Measurements from ENCODE around the gene LYRM4.

The LYRM4 gene

GRCh38 chr6:5155906-5156305 lies 104.8 kb downstream of the LYRM4 start:
- H3K4me3 ChIP-seq (ENCODE audit: low read depth, low read length), result no peak overlapping the region
- no peak for DNase-seq (ENCODE audit: low read depth, low spot score)
- in situ Hi-C loops (cut with HindIII; ENCODE audit: low sequenced_read_pairs), result no loop called here
- TF ChIP-seq, protein P1, sequence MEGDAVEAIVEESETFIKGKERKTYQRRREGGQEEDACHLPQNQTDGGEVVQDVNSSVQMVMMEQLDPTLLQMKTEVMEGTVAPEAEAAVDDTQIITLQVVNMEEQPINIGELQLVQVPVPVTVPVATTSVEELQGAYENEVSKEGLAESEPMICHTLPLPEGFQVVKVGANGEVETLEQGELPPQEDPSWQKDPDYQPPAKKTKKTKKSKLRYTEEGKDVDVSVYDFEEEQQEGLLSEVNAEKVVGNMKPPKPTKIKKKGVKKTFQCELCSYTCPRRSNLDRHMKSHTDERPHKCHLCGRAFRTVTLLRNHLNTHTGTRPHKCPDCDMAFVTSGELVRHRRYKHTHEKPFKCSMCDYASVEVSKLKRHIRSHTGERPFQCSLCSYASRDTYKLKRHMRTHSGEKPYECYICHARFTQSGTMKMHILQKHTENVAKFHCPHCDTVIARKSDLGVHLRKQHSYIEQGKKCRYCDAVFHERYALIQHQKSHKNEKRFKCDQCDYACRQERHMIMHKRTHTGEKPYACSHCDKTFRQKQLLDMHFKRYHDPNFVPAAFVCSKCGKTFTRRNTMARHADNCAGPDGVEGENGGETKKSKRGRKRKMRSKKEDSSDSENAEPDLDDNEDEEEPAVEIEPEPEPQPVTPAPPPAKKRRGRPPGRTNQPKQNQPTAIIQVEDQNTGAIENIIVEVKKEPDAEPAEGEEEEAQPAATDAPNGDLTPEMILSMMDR (IDR thresholded peaks at IDR 0.05; ENCODE audit: low read depth, low read length), result no peak

DNA sequence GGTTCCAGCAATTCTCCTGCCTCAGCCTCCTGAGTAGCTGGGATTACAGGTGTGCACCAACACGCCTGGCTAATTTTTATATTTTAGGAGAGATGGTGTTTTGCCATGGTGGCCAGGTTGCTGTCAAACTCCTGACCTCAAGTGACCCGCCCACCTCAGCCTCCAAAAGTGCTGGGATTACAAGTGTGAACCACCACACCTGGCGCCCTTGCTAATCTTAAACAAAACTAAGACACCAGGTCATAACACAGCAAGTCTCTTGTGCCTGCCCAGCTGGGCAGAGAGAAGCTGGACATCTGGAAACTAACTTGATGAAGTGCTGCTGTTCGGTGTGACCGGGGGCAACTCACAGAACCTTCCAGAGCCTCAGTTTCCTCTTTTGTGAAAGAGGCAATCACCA lies 107.6 kb downstream of the LYRM4 start:
- in situ Hi-C loops (cut with HindIII; ENCODE audit: low sequenced_read_pairs), result no loop called here
- no peak for DNase-seq (ENCODE audit: low read depth, low spot score)
- TF ChIP-seq, protein P1 (IDR thresholded peaks at IDR 0.05; ENCODE audit: low read depth, low read length), result no peak
- no peak overlapping the region for H3K4me3 ChIP-seq (ENCODE audit: low read depth, low read length)

DNA sequence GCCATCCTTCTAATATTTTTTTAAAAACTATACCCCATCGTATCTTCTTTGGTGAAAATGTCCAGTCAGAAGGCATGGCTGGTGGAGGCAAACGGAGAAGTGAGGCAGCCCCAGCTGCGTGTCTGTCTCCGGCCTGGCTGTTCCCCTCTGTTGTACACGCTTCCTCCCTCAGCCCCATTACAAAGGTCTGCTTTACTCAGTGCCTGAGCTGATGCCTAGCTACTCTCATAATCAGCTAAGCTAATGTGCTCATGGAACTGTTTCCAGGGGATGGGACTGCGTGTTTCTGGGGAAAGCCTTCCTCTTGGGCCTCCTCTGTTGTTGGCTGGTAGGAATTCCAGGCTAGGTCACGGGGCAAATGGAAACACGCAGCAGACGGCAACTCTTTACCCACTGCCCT lies 108.3 kb downstream of the LYRM4 start:
- in situ Hi-C loops (cut with HindIII; ENCODE audit: low sequenced_read_pairs), result no loop called here
- TF ChIP-seq, protein P1 (IDR thresholded peaks at IDR 0.05; ENCODE audit: low read depth, low read length), result no peak
- H3K4me3 ChIP-seq (ENCODE audit: low read depth, low read length), result no peak overlapping the region
- peak; percentile 15 for DNase-seq (ENCODE audit: low read depth, low spot score)

DNA sequence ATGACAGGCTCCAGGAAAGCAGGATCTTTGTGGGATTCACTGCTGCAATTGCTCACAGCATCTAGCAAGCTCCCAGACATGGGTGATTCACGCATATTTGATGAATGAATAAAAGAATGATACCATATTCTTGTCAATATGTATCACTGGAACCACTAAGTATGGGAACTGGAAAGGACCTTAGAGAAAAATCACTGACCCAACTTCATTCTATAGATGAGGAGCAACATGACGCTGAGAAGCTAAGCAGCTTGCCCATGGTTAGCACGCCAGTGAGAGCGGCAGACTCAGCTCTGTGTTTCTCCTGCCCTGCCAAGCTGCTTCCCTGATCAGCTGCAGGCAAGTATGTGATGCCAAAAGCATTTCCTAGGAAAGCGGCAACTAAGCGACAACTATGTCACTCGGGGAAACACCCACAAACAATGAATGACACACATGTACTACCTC lies 108.8 kb downstream of the LYRM4 start:
- TF ChIP-seq, protein P1 (IDR thresholded peaks at IDR 0.05; ENCODE audit: low read depth, low read length), result no peak
- DNase-seq (ENCODE audit: low read depth, low spot score), result peak; percentile 61
- H3K4me3 ChIP-seq (ENCODE audit: low read depth, low read length), result no peak overlapping the region
- in situ Hi-C loops (cut with HindIII; ENCODE audit: low sequenced_read_pairs), result no loop called here

DNA sequence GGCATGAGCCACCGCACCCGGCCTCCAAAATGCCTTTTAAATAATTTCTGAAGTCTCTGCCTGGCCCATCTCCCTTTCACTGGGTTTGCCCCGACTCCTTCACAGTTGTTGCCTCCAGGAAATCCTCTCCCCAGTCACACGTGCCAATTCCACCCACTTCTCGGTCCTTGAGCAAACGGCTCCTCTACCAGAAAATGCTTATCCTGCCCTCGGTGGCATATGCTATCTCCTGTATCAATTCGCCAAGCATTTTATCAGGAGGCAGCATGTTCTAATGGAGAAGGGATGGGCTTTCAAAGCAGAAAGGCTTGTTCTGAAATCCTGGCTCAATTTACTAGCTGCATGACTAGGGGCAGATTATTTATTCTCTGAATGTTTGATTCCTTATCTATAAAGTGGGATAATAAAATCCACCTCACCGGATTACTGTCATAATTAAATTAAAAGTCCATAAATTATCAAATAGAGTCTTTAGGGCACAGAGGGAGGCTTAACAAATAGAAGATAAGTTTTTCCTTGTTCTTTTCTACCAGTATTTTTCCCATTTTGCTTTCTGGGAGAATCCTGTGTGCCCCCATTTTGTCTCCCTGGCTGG lies 109.3 kb downstream of the LYRM4 start:
- in situ Hi-C loops (cut with HindIII; ENCODE audit: low sequenced_read_pairs), result no loop called here
- TF ChIP-seq, protein P1 (IDR thresholded peaks at IDR 0.05; ENCODE audit: low read depth, low read length), result no peak
- H3K4me3 ChIP-seq (ENCODE audit: low read depth, low read length), result no peak overlapping the region
- DNase-seq (ENCODE audit: low read depth, low spot score), result no peak

DNA sequence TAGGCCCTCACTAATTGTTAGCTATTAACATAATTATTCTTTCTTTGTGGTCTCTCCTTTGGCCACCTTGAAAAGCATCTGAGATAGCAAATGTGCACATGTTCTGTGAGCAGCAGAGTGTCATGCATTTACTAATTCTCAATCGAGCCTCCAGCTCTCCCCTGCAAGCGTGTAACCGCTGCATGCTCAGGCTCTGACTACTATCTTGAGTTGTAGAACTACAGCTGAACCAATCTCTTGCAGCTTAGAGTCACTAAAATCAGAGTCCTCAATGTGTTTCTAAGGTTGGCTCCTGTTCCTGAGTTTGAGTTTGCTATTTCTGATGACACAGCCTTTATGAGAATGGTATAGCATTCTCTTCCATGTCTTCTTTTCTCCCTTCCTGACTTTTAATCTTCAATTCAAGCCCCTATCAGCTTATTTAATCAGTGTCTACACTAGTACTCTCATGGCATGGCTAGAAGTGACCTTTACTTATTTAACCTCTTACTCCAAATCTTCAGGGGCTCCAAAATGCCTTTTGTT lies 110.1 kb downstream of the LYRM4 start:
- in situ Hi-C loops (cut with HindIII; ENCODE audit: low sequenced_read_pairs), result no loop called here

More for the DNA sequence above, 110.1 kb downstream of the LYRM4 start:
- TF ChIP-seq, protein P1 (IDR thresholded peaks at IDR 0.05; ENCODE audit: low read depth, low read length), result no peak
- H3K4me3 ChIP-seq (ENCODE audit: low read depth, low read length), result no peak overlapping the region
- no peak for DNase-seq (ENCODE audit: low read depth, low spot score)

All from astrocyte of the spinal cord (primary cell).